Hepatocyte (in vitro differentiated cells): ENCODE results near the gene KYAT1.

Source experiments
- EZH2phosphoT487 ChIP-seq: fragments of 200-600 bp; sonication (generic); IDR thresholded peaks from one replicate; pipeline ENCODE4 v1.6.1; 2018; ENCODE audit warnings: antibody characterized with exemption, mild to moderate bottlenecking, low read depth, moderate library complexity; ENCODE audit not compliant: unreplicated experiment, severe bottlenecking
- TF ChIP-seq, protein P1 (sequence below): fragments of 200-600 bp; sonication (generic); IDR thresholded peaks from 2 replicates; pipeline ENCODE4 v1.5.1; 2016; ENCODE audit warnings: antibody characterized with exemption, mild to moderate bottlenecking; ENCODE audit not compliant: poor library complexity

GRCh38 chr9:128840524-128840923, 41.2 kb downstream of the KYAT1 start:
- TF ChIP-seq, protein P1, sequence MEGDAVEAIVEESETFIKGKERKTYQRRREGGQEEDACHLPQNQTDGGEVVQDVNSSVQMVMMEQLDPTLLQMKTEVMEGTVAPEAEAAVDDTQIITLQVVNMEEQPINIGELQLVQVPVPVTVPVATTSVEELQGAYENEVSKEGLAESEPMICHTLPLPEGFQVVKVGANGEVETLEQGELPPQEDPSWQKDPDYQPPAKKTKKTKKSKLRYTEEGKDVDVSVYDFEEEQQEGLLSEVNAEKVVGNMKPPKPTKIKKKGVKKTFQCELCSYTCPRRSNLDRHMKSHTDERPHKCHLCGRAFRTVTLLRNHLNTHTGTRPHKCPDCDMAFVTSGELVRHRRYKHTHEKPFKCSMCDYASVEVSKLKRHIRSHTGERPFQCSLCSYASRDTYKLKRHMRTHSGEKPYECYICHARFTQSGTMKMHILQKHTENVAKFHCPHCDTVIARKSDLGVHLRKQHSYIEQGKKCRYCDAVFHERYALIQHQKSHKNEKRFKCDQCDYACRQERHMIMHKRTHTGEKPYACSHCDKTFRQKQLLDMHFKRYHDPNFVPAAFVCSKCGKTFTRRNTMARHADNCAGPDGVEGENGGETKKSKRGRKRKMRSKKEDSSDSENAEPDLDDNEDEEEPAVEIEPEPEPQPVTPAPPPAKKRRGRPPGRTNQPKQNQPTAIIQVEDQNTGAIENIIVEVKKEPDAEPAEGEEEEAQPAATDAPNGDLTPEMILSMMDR: no peak
- no peak for TF ChIP-seq EZH2phosphoT487
